Fibroblast of lung (primary cell): ENCODE results near the gene CERCAM.

ENCODE experiments used
- EZH2 ChIP-seq: IDR thresholded peaks from 2 replicates; pipeline ENCODE4 v1.5.1; 2012; ENCODE audit warnings: low read length, control low read depth, mild to moderate bottlenecking; ENCODE audit errors: missing control alignments
- TF ChIP-seq, protein P1 (sequence below), 2 donors: IDR thresholded peaks in 1 of 2; conservative IDR thresholded peaks in 1 of 2; 1 replicate in 1 of 2; 2 replicates in 1 of 2; pipeline ENCODE4 v1.5.1; 2011 to 2012; ENCODE audit warnings: low read length in 2 of 2, control low read depth in 1 of 2, inconsistent platforms in 1 of 2, low read depth in 1 of 2, mild to moderate bottlenecking in 1 of 2

GRCh38 chr9:128428644-128429512, 8.2 kb downstream of the CERCAM start:
- TF ChIP-seq, protein P1, sequence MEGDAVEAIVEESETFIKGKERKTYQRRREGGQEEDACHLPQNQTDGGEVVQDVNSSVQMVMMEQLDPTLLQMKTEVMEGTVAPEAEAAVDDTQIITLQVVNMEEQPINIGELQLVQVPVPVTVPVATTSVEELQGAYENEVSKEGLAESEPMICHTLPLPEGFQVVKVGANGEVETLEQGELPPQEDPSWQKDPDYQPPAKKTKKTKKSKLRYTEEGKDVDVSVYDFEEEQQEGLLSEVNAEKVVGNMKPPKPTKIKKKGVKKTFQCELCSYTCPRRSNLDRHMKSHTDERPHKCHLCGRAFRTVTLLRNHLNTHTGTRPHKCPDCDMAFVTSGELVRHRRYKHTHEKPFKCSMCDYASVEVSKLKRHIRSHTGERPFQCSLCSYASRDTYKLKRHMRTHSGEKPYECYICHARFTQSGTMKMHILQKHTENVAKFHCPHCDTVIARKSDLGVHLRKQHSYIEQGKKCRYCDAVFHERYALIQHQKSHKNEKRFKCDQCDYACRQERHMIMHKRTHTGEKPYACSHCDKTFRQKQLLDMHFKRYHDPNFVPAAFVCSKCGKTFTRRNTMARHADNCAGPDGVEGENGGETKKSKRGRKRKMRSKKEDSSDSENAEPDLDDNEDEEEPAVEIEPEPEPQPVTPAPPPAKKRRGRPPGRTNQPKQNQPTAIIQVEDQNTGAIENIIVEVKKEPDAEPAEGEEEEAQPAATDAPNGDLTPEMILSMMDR (conservative IDR thresholded peaks at IDR 0.05 in 1 of 2, IDR thresholded peaks at IDR 0.05 in 1 of 2; ENCODE audit: low read depth in 1 of 2, low read length in 2 of 2): no peak
- TF ChIP-seq EZH2: no peak
